NT2/D1 (cell line): ENCODE data around the gene CDCP1.

Source experiments
- SUZ12 ChIP-seq: IDR thresholded peaks from 2 replicates; pipeline ENCODE4 v1.6.1; 2011; ENCODE audit not compliant: insufficient read length, insufficient read depth; ENCODE audit errors: extremely low read depth
- ZNF274 ChIP-seq: IDR thresholded peaks from 2 replicates; pipeline ENCODE4 v1.6.1; 2011; ENCODE audit warnings: mild to moderate bottlenecking, low read depth, low read length

DNA sequence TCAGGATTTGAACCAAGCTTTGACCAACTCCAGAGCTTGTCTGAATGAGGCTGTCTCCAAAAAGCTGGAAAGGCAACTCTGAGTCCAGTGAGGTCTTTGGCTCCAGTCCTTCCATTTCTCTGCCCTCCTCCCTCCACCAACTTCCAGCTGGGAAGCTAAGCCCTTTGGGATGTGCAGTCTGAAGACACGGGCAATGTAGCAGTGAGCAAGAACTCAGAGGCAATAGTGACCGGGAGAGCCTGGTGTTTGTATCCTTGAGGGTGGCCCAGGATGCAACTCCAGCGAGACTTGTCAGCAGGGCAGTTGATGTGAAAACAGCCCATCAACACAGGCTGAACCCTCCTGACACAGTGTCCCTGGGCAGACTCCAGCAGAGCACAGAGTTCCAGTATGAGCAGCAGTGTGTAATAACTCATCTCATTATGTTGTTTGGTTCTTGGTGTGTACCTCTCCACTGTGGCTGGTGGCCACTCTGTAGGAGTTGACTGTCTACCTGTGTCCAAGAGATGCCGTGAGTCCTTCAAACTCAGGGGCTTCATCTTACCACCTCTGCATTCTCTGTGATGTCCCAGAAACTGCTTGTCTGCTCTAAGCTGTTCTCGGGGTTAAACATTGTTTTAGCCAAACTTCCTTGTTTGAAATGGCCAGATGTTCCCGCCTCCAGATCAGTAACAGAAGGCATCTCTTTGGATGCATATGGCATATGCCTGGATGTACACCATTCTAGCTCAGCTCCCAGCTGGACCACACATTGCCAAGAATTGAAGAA, 6.6 kb downstream of the CDCP1 start:
- TF ChIP-seq ZNF274 = no peak
- no peak for TF ChIP-seq SUZ12
